HepG2 (cell line): Measurements from ENCODE around the gene TRPV2. TPM values are rescaled to one million over a fixed set of nuclear protein-coding genes. Genes with fewer than 3 reads are reported as not detected.

Experiments
- ASH2L ChIP-seq: fragments of 300-600, 200-600 bp; sonication (generic); IDR thresholded peaks from 2 replicates; pipeline ENCODE4 v1.7.0; 2017; ENCODE audit warnings: low read depth, mild to moderate bottlenecking, moderate library complexity, mixed read lengths, low read length; ENCODE audit not compliant: insufficient read length
- MAZ ChIP-seq, 2 experiments: sonication (generic) in 1 of 2; formaldehyde crosslinking in 1 of 2; IDR thresholded peaks; 2 replicates each; pipeline versions ENCODE4 v1.5.0 to v1.6.1; 2012 to 2020; ENCODE audit warnings: low read depth in 2 of 2, mild to moderate bottlenecking in 2 of 2, borderline replicate concordance in 1 of 2, improper control_type of control experiment in 1 of 2, low read length in 1 of 2, missing genetic modification reagents in 1 of 2, moderate library complexity in 1 of 2
- MLXIP ChIP-seq: sonication (generic); formaldehyde crosslinking; IDR thresholded peaks from 2 replicates; pipeline ENCODE4 v1.9.0; 2021; ENCODE audit warnings: missing genetic modification reagents, borderline replicate concordance
- PCBP1 ChIP-seq: fragments of 200-400 bp; formaldehyde crosslinking; IDR thresholded peaks from 2 replicates; pipeline ENCODE4 v1.6.1; 2017; ENCODE audit warnings: mild to moderate bottlenecking, low read depth, low read length, borderline replicate concordance
- PHF21A ChIP-seq: sonication (generic); formaldehyde crosslinking; IDR thresholded peaks from 2 replicates; pipeline ENCODE4 v1.5.0; 2020; ENCODE audit warnings: mild to moderate bottlenecking, missing genetic modification reagents
- PRDM10 ChIP-seq: sonication (generic); formaldehyde crosslinking; IDR thresholded peaks from 2 replicates; pipeline ENCODE4 v1.4.0; 2020; ENCODE audit warnings: low read depth, missing genetic modification reagents
- RAD51 ChIP-seq: fragments of 450-650 bp; IDR thresholded peaks from 2 replicates; pipeline ENCODE4 v1.6.1; 2016; ENCODE audit warnings: borderline replicate concordance
- RBAK ChIP-seq: sonication (generic); formaldehyde crosslinking; IDR thresholded peaks from 2 replicates; pipeline ENCODE4 v1.5.1; 2020; ENCODE audit warnings: mild to moderate bottlenecking, missing genetic modification reagents
- REXO4 ChIP-seq: sonication (generic); formaldehyde crosslinking; IDR thresholded peaks from 2 replicates; pipeline ENCODE4 v1.8.0; 2022; ENCODE audit warnings: missing genetic modification reagents, mild to moderate bottlenecking, borderline replicate concordance
- RFX5 ChIP-seq: IDR thresholded peaks from 2 replicates; pipeline ENCODE4 v1.6.1; 2011; ENCODE audit warnings: low read depth, low read length, improper control_type of control experiment
- ZNF18 ChIP-seq: sonication (generic); formaldehyde crosslinking; IDR thresholded peaks from 2 replicates; pipeline ENCODE4 v1.8.0; 2022; ENCODE audit warnings: mild to moderate bottlenecking, missing genetic modification reagents; ENCODE audit not compliant: insufficient replicate concordance
- ZNF687 ChIP-seq: sonication (generic); formaldehyde crosslinking; IDR thresholded peaks from 2 replicates; pipeline ENCODE4 v1.5.1; 2020; ENCODE audit warnings: mild to moderate bottlenecking, missing genetic modification reagents, moderate library complexity
- ZNF816 ChIP-seq: sonication (generic); formaldehyde crosslinking; IDR thresholded peaks from 2 replicates; pipeline ENCODE4 v1.8.0; 2022; ENCODE audit warnings: missing genetic modification reagents, mild to moderate bottlenecking, borderline replicate concordance
- ZSCAN25 ChIP-seq: sonication (generic); formaldehyde crosslinking; IDR thresholded peaks from 2 replicates; pipeline ENCODE4 v1.8.0; 2022; ENCODE audit warnings: mild to moderate bottlenecking, missing genetic modification reagents
- polyA plus RNA-seq, 8 experiments: library from polyadenylated mRNA; depleted of rRNA in 3 of 8; stranded (reverse) in 7 of 8; unstranded in 1 of 8; fragments of >200 nt; fragmentation: Illumina TruSeq in 4 of 8; extraction: Trizol in 4 of 8; gene quantifications; 2 replicates each; pipeline versions ENCODE4 v1.2.1 to v1.2.3, GENCODE V29; 2011 to 2016; ENCODE audit warnings: low read depth in 4 of 8, missing spikeins in 1 of 8, mixed read lengths in 1 of 8; ENCODE audit not compliant: insufficient read depth in 1 of 8
- total RNA-seq, 5 experiments: library from RNA; depleted of rRNA; stranded (reverse); fragments of >200 nt; fragmentation: Illumina TruSeq; extraction: Trizol; gene quantifications; 2 replicates each; pipeline ENCODE4 v1.2.3, GENCODE V29; 2016; ENCODE audit warnings: low read depth in 1 of 5

Gene TRPV2
- total and polyA plus RNA-seq, 2 of the 13 experiments (the other 11 are each of a cell fraction or from before 2014, with no cell fraction given): 13.6 to 21.3 TPM

- TF ChIP-seq MAZ (IDR thresholded peaks at IDR 0.05; ENCODE audit: borderline replicate concordance, low read depth, low read length): no peak
- peak; percentile 71 for TF ChIP-seq MAZ (CRISPR knock-in tag; IDR thresholded peaks at IDR 0.05; ENCODE audit: low read depth)
- peak; percentile 93 for TF ChIP-seq PHF21A (CRISPR knock-in tag)
- TF ChIP-seq ASH2L: peak; percentile 96
- TF ChIP-seq REXO4 (CRISPR knock-in tag): no peak
- no peak for TF ChIP-seq RAD51
- TF ChIP-seq ZSCAN25: no peak
- peak; percentile 83 for TF ChIP-seq ZNF687 (CRISPR knock-in tag)
- TF ChIP-seq RBAK (CRISPR knock-in tag): no peak
- TF ChIP-seq MLXIP (CRISPR knock-in tag): no peak
- TF ChIP-seq PRDM10 (CRISPR knock-in tag): no peak; the same call in 1 of the 2 replicates
- peak; percentile 94 for TF ChIP-seq ZNF816 (CRISPR knock-in tag)
- peak; percentile 100 for TF ChIP-seq PCBP1
- TF ChIP-seq ZNF18 (CRISPR knock-in tag): peak; percentile 86
- TF ChIP-seq RFX5: peak; percentile 97
Observed at GRCh38 chr17:16380640-16381495, 34.5 kb upstream of the TRPV2 start, which contains the start of gene UBB (continued).
